Astrocyte of the spinal cord (primary cell): ENCODE data around the gene FCHO1.

Source experiments
- DNase-seq: peaks from one replicate; pipeline ENCODE4 v3.0.0; 2011; ENCODE audit warnings: low read depth, low spot score
- H3K4me3 ChIP-seq: 2 replicates; pipeline ENCODE4 v1.5.1; 2011; ENCODE audit warnings: low read depth, mild to moderate bottlenecking, low read length, moderate library complexity
- CTCF ChIP-seq: IDR thresholded peaks from 2 replicates; pipeline ENCODE4 v1.5.1; 2012; ENCODE audit warnings: low read depth, mild to moderate bottlenecking, low read length, inconsistent platforms
- in situ Hi-C: cut with HindIII; loops from 2 replicates; pipeline ENCODE4 v1.10.0; 2017; ENCODE audit warnings: low sequenced_read_pairs

FCHO1 gene

GRCh38 chr19:17761148-17761547, 9.9 kb downstream of the FCHO1 start:
- no peak overlapping the region for H3K4me3 ChIP-seq
- no peak for DNase-seq
- in situ Hi-C loops = no loop called here
- TF ChIP-seq CTCF = no peak

GRCh38 chr19:17762505-17763229, 11.4 kb downstream of the FCHO1 start:
- H3K4me3 ChIP-seq = no peak overlapping the region
- in situ Hi-C loops = no loop called here
- TF ChIP-seq CTCF = no peak
- peak; percentile 61 for DNase-seq

GRCh38 chr19:17764348-17764747, 13.1 kb downstream of the FCHO1 start:
- TF ChIP-seq CTCF = no peak
- DNase-seq = no peak
- in situ Hi-C loops = no loop called here
- no peak overlapping the region for H3K4me3 ChIP-seq

- no peak for DNase-seq
- TF ChIP-seq CTCF = no peak
- no peak overlapping the region for H3K4me3 ChIP-seq
- in situ Hi-C loops = no loop called here
Measured at GRCh38 chr19:17765069-17765618, 13.9 kb downstream of the FCHO1 start.

- H3K4me3 ChIP-seq = no peak overlapping the region
- peak; percentile 92 for TF ChIP-seq CTCF
- in situ Hi-C loops = no loop called here
- peak; percentile 71 for DNase-seq
Measured at GRCh38 chr19:17766543-17767131, 15.4 kb downstream of the FCHO1 start.

GRCh38 chr19:17767559-17767958, 16.3 kb downstream of the FCHO1 start:
- DNase-seq = no peak
- in situ Hi-C loops = no loop called here
- no peak for TF ChIP-seq CTCF
- H3K4me3 ChIP-seq = no peak overlapping the region
